HEK293 (cell line): Measurements from ENCODE around the gene VGLL4.

ENCODE experiments used
- SALL2 ChIP-seq: fragments of 450-650 bp; formaldehyde crosslinking; IDR thresholded peaks from 2 replicates; pipeline ENCODE4 v1.5.0; 2017; ENCODE audit warnings: missing biosample characterization, mild to moderate bottlenecking, missing genetic modification characterization, borderline replicate concordance
- ZFP37 ChIP-seq: fragments of 450-650 bp; formaldehyde crosslinking; IDR thresholded peaks from 2 replicates; pipeline ENCODE4 v1.5.1; 2016; ENCODE audit warnings: missing biosample characterization, missing genetic modification characterization
- ZNF121 ChIP-seq: fragments of 450-650 bp; formaldehyde crosslinking; IDR thresholded peaks from 2 replicates; pipeline ENCODE4 v1.5.1; 2016; ENCODE audit warnings: missing biosample characterization, missing genetic modification characterization
- ZNF292 ChIP-seq: fragments of 450-650 bp; formaldehyde crosslinking; IDR thresholded peaks from 2 replicates; pipeline ENCODE4 v1.5.1; 2016; ENCODE audit warnings: low read depth, missing biosample characterization, missing genetic modification characterization, borderline replicate concordance
- ZNF514 ChIP-seq: fragments of 450-650 bp; formaldehyde crosslinking; IDR thresholded peaks from 2 replicates; pipeline ENCODE4 v1.5.1; 2016; ENCODE audit warnings: missing biosample characterization, missing genetic modification characterization
- ZNF677 ChIP-seq: fragments of 450-650 bp; IDR thresholded peaks from 2 replicates; pipeline ENCODE4 v1.5.0; 2018; ENCODE audit warnings: missing biosample characterization, mild to moderate bottlenecking, missing genetic modification characterization, moderate library complexity
- TF ChIP-seq, protein P1 (sequence below): fragments of 450-650 bp; formaldehyde crosslinking; IDR thresholded peaks from 2 replicates; pipeline ENCODE4 v1.5.1; 2016; ENCODE audit warnings: missing biosample characterization, missing genetic modification characterization
- TF ChIP-seq, protein P2 (sequence below): sonication (generic); formaldehyde crosslinking; IDR thresholded peaks from 2 replicates; pipeline ENCODE4 v1.8.1; 2022; ENCODE audit warnings: mild to moderate bottlenecking, moderate library complexity, missing genetic modification reagents
- TF ChIP-seq, protein P3 (sequence below): fragments of 450-650 bp; formaldehyde crosslinking; IDR thresholded peaks from 2 replicates; pipeline ENCODE4 v1.5.1; 2016; ENCODE audit warnings: missing biosample characterization, missing genetic modification characterization
- TF ChIP-seq, protein P4 (sequence below): fragments of 450-650 bp; formaldehyde crosslinking; IDR thresholded peaks from 2 replicates; pipeline ENCODE4 v1.5.1; 2016; ENCODE audit warnings: missing biosample characterization, missing genetic modification characterization
- TF ChIP-seq, protein P5 (sequence below): fragments of 450-650 bp; formaldehyde crosslinking; optimal IDR thresholded peaks from 2 replicates; pipeline ENCODE3; 2016; ENCODE audit warnings: missing biosample characterization, mild to moderate bottlenecking, missing genetic modification characterization

DNA sequence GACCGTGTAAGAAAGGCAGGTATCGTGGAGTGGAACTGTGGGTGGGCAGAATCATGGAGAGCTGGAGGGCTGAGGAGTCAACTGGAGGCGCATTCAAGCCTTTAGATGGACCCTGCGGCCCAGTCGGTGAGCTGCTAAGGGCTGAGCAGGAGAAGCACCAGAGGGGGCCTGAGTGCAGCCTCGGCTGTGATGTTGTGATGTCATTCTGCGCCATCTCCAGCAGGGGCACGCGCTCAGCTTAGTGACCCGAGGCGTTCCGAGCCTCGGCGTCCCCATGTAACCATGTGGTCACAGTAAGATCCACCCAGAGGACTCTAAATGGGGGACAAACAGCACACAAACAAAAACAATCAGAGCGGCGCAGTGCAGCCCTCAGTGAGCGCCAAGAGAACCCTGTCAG lies 76.8 kb downstream of the VGLL4 start:
- TF ChIP-seq, protein P1, sequence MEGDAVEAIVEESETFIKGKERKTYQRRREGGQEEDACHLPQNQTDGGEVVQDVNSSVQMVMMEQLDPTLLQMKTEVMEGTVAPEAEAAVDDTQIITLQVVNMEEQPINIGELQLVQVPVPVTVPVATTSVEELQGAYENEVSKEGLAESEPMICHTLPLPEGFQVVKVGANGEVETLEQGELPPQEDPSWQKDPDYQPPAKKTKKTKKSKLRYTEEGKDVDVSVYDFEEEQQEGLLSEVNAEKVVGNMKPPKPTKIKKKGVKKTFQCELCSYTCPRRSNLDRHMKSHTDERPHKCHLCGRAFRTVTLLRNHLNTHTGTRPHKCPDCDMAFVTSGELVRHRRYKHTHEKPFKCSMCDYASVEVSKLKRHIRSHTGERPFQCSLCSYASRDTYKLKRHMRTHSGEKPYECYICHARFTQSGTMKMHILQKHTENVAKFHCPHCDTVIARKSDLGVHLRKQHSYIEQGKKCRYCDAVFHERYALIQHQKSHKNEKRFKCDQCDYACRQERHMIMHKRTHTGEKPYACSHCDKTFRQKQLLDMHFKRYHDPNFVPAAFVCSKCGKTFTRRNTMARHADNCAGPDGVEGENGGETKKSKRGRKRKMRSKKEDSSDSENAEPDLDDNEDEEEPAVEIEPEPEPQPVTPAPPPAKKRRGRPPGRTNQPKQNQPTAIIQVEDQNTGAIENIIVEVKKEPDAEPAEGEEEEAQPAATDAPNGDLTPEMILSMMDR (tag by site-specific recombination), result no peak
- TF ChIP-seq, protein P2, sequence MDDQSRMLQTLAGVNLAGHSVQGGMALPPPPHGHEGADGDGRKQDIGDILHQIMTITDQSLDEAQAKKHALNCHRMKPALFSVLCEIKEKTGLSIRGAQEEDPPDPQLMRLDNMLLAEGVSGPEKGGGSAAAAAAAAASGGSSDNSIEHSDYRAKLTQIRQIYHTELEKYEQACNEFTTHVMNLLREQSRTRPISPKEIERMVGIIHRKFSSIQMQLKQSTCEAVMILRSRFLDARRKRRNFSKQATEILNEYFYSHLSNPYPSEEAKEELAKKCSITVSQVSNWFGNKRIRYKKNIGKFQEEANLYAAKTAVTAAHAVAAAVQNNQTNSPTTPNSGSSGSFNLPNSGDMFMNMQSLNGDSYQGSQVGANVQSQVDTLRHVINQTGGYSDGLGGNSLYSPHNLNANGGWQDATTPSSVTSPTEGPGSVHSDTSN (CRISPR knock-in tag), result no peak
- TF ChIP-seq ZFP37 (tag by site-specific recombination) (no peak), SALL2 (tag by site-specific recombination) (no peak), ZNF514 (no peak), ZNF121 (no peak), ZNF292 (tag by site-specific recombination) (no peak), ZNF677 (no peak)
- TF ChIP-seq, protein P3, sequence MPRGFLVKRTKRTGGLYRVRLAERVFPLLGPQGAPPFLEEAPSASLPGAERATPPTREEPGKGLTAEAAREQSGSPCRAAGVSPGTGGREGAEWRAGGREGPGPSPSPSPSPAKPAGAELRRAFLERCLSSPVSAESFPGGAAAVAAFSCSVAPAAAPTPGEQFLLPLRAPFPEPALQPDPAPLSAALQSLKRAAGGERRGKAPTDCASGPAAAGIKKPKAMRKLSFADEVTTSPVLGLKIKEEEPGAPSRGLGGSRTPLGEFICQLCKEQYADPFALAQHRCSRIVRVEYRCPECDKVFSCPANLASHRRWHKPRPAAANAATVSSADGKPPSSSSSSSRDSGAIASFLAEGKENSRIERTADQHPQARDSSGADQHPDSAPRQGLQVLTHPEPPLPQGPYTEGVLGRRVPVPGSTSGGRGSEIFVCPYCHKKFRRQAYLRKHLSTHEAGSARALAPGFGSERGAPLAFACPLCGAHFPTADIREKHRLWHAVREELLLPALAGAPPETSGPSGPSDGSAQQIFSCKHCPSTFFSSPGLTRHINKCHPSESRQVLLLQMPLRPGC (tag by site-specific recombination), result no peak
- TF ChIP-seq, protein P4, sequence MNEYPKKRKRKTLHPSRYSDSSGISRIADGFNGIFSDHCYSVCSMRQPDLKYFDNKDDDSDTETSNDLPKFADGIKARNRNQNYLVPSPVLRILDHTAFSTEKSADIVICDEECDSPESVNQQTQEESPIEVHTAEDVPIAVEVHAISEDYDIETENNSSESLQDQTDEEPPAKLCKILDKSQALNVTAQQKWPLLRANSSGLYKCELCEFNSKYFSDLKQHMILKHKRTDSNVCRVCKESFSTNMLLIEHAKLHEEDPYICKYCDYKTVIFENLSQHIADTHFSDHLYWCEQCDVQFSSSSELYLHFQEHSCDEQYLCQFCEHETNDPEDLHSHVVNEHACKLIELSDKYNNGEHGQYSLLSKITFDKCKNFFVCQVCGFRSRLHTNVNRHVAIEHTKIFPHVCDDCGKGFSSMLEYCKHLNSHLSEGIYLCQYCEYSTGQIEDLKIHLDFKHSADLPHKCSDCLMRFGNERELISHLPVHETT (tag by site-specific recombination), result no peak
- TF ChIP-seq, protein P5, sequence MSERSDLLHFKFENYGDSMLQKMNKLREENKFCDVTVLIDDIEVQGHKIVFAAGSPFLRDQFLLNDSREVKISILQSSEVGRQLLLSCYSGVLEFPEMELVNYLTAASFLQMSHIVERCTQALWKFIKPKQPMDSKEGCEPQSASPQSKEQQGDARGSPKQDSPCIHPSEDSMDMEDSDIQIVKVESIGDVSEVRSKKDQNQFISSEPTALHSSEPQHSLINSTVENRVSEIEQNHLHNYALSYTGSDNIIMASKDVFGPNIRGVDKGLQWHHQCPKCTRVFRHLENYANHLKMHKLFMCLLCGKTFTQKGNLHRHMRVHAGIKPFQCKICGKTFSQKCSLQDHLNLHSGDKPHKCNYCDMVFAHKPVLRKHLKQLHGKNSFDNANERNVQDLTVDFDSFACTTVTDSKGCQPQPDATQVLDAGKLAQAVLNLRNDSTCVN (tag by site-specific recombination), result no peak
